C4-2B (cell line): ENCODE data around the gene NDC1.

Experiments used
- CTCF ChIP-seq: fragments of 450-650 bp; conservative IDR thresholded peaks from 2 replicates; pipeline ENCODE4 v1.5.1; 2017; ENCODE audit warnings: mild to moderate bottlenecking
- ZFX ChIP-seq: fragments of 450-650 bp; IDR thresholded peaks from 2 replicates; pipeline ENCODE4 v1.6.1; 2017

- TF ChIP-seq CTCF = no peak
- no peak for TF ChIP-seq ZFX
These were observed 109.2 kb downstream of the NDC1 start for GRCh38 chr1:53728702-53729455.
